Measurements from ENCODE around the gene FAM107A.

FAM107A gene

GRCh38 chr3:58577269-58577821 is at the start of gene FAM107A:
TSS of gene FAM107A (minus strand) at chr3:58577391. CDS start at chr3:58569860, 7,531 bp downstream.
- Mint-ChIP-seq H3K4me1 (peaks cover 70% of the 10 kb centered on the region), H3K27me3 (ENCODE audit: low read depth, poor library complexity) (peaks cover 18% of the 10 kb centered on the region), H3K27ac (no peak within 1 kb of the TSS), H3K4me3 (no peak within 1 kb of the TSS), H3K36me3 (ENCODE audit: low read depth) (no peaks in the 10 kb centered on the region), H3K9me3 (no peaks in the 10 kb centered on the region)
- TF ChIP-seq CTCF (IDR thresholded peaks at IDR 0.05) = no peak
- no peak for DNase-seq

- Mint-ChIP-seq H3K4me1 (peaks cover 57% of the 10 kb centered on the region), H3K27me3 (ENCODE audit: low read depth, poor library complexity) (peaks cover 4% of the 10 kb centered on the region), H3K9me3 (no peaks in the 10 kb centered on the region), H3K36me3 (ENCODE audit: low read depth) (no peaks in the 10 kb centered on the region), H3K27ac (no peak overlapping the region), H3K4me3 (no peak overlapping the region)
- no peak for TF ChIP-seq CTCF (IDR thresholded peaks at IDR 0.05)
- DNase-seq = no peak
Measured at GRCh38 chr3:58625196-58625824, 48.1 kb upstream of the FAM107A start.

GRCh38 chr3:58624550-58624949 is 47.4 kb upstream of the FAM107A start:
- Mint-ChIP-seq H3K4me3 (no peak overlapping the region), H3K27ac (no peak overlapping the region), H3K4me1 (peaks cover 65% of the 10 kb centered on the region), H3K36me3 (ENCODE audit: low read depth) (no peaks in the 10 kb centered on the region), H3K27me3 (ENCODE audit: low read depth, poor library complexity) (peaks cover 4% of the 10 kb centered on the region), H3K9me3 (no peaks in the 10 kb centered on the region)
- no peak for TF ChIP-seq CTCF (IDR thresholded peaks at IDR 0.05)
- DNase-seq = no peak

GRCh38 chr3:58623961-58624360 is 46.8 kb upstream of the FAM107A start:
- Mint-ChIP-seq H3K36me3 (ENCODE audit: low read depth) (no peaks in the 10 kb centered on the region), H3K4me3 (no peak overlapping the region), H3K27me3 (ENCODE audit: low read depth, poor library complexity) (peaks cover 4% of the 10 kb centered on the region), H3K27ac (no peak overlapping the region), H3K9me3 (no peaks in the 10 kb centered on the region), H3K4me1 (peaks cover 68% of the 10 kb centered on the region)
- DNase-seq = no peak
- no peak for TF ChIP-seq CTCF (IDR thresholded peaks at IDR 0.05)

GRCh38 chr3:58623478-58623877 is 46.3 kb upstream of the FAM107A start:
- H3K4me3 Mint-ChIP-seq = no peak overlapping the region
- H3K27ac Mint-ChIP-seq = no peak overlapping the region
- no peaks in the 10 kb centered on the region for H3K36me3 Mint-ChIP-seq (ENCODE audit: low read depth)
- H3K27me3 Mint-ChIP-seq (ENCODE audit: low read depth, poor library complexity) = peaks cover 4% of the 10 kb centered on the region
- DNase-seq = no peak
- TF ChIP-seq CTCF (IDR thresholded peaks at IDR 0.05) = no peak
- H3K9me3 Mint-ChIP-seq = no peaks in the 10 kb centered on the region
- peaks cover 71% of the 10 kb centered on the region for H3K4me1 Mint-ChIP-seq

GRCh38 chr3:58622892-58623291 is 45.7 kb upstream of the FAM107A start:
- peaks cover 76% of the 10 kb centered on the region for H3K4me1 Mint-ChIP-seq
- no peaks in the 10 kb centered on the region for H3K9me3 Mint-ChIP-seq
- no peak for TF ChIP-seq CTCF (IDR thresholded peaks at IDR 0.05)
- no peaks in the 10 kb centered on the region for H3K36me3 Mint-ChIP-seq (ENCODE audit: low read depth)
- peak; percentile 21 for DNase-seq
- peaks cover 4% of the 10 kb centered on the region for H3K27me3 Mint-ChIP-seq (ENCODE audit: low read depth, poor library complexity)
- H3K27ac Mint-ChIP-seq = no peak overlapping the region
- H3K4me3 Mint-ChIP-seq = no peak overlapping the region
